ENCODE results near the gene ESR1. TPM values are rescaled to one million over a fixed set of nuclear protein-coding genes. Genes with fewer than 3 reads are reported as not detected.

ESR1 gene
- total RNA-seq, 1 experiment from 2014 or later = not detected

GRCh38 chr6:152117156-152118133 is 310.0 kb downstream of the ESR1 start:
- no peak overlapping the region for H2BK12ac ChIP-seq (ENCODE audit: insufficient read length, low read depth, low read length)
- no peak overlapping the region for H4K5ac ChIP-seq (ENCODE audit: insufficient read length, low read depth, low read length)
- H3K14ac ChIP-seq (ENCODE audit: insufficient read depth, low read length) = no peak overlapping the region
- DNase-seq = no peak
- no peaks in the 10 kb centered on the region for H3K27me3 ChIP-seq (ENCODE audit: insufficient read depth, low read length)
- H3K4me2 ChIP-seq (ENCODE audit: insufficient read depth, insufficient read length, low read length) = no peak overlapping the region
- no CpG with 5 or more reads among the region's 9 CpGs for WGBS (ENCODE audit: extremely low coverage, insufficient read length, low lambda C conversion rate)
- no peak overlapping the region for H3K4ac ChIP-seq (ENCODE audit: low read depth, low read length)
- no peaks in the 10 kb centered on the region for H3K79me2 ChIP-seq (ENCODE audit: insufficient read depth, low read length)
- no peak overlapping the region for H3K23ac ChIP-seq (ENCODE audit: insufficient read length, low read depth, low read length)
- H3K9me3 ChIP-seq (ENCODE audit: control insufficient read depth, low read depth, low read length) = no peaks in the 10 kb centered on the region
- H3K36me3 Mint-ChIP-seq (ENCODE audit: insufficient read depth in 1 of 3, low read depth in 3 of 3) = no peaks in the 10 kb centered on the region
- H3K4me1 ChIP-seq (ENCODE audit: insufficient read depth, low read length) = no peaks in the 10 kb centered on the region
- no peak overlapping the region for H3K27ac ChIP-seq (ENCODE audit: insufficient read length, low read depth, low read length)
- TF ChIP-seq, protein P1, sequence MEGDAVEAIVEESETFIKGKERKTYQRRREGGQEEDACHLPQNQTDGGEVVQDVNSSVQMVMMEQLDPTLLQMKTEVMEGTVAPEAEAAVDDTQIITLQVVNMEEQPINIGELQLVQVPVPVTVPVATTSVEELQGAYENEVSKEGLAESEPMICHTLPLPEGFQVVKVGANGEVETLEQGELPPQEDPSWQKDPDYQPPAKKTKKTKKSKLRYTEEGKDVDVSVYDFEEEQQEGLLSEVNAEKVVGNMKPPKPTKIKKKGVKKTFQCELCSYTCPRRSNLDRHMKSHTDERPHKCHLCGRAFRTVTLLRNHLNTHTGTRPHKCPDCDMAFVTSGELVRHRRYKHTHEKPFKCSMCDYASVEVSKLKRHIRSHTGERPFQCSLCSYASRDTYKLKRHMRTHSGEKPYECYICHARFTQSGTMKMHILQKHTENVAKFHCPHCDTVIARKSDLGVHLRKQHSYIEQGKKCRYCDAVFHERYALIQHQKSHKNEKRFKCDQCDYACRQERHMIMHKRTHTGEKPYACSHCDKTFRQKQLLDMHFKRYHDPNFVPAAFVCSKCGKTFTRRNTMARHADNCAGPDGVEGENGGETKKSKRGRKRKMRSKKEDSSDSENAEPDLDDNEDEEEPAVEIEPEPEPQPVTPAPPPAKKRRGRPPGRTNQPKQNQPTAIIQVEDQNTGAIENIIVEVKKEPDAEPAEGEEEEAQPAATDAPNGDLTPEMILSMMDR (conservative IDR thresholded peaks at IDR 0.05) = no peak
- H3K9me3 Mint-ChIP-seq = no peaks in the 10 kb centered on the region
- no peak overlapping the region for H2AK5ac ChIP-seq (ENCODE audit: insufficient read length, low read length)
- peaks cover 4% of the 10 kb centered on the region for H3K23me2 ChIP-seq (ENCODE audit: insufficient read length, low read depth, low read length, poor library complexity, severe bottlenecking)
- H3K9ac ChIP-seq (ENCODE audit: extremely low read depth, insufficient read length, low read length) = no peak overlapping the region
- no peaks in the 10 kb centered on the region for H3K79me1 ChIP-seq (ENCODE audit: insufficient read depth, low read depth, low read length, poor library complexity, severe bottlenecking)
- H3T11ph ChIP-seq (ENCODE audit: low read length) = no peak overlapping the region
- no peak overlapping the region for H2AFZ ChIP-seq (ENCODE audit: low read length)
- no peak overlapping the region for H4K91ac ChIP-seq (ENCODE audit: insufficient read length, low read depth, low read length)
- no peak overlapping the region for H3K27ac Mint-ChIP-seq
- no peaks in the 10 kb centered on the region for H4K20me1 ChIP-seq (ENCODE audit: control insufficient read depth, insufficient read depth, insufficient read length)
- no peak overlapping the region for H3K4me3 Mint-ChIP-seq
- no peak overlapping the region for H3K18ac ChIP-seq (ENCODE audit: insufficient read length, low read depth, low read length)
- H3K4me1 Mint-ChIP-seq = peaks cover 17 to 18% of the 10 kb centered on the region in 2 experiments
- no peak overlapping the region for H2BK15ac ChIP-seq (ENCODE audit: low read depth, low read length)
- no peak overlapping the region for H2BK5ac ChIP-seq (ENCODE audit: insufficient read length, low read length)
- H3K27me3 Mint-ChIP-seq (ENCODE audit: low read depth) = no peaks in the 10 kb centered on the region
- H3K56ac ChIP-seq (ENCODE audit: insufficient read length, low read depth, low read length) = no peak overlapping the region
- no peak overlapping the region for H4K8ac ChIP-seq (replicated peaks; ENCODE audit: insufficient read length, low read depth, low read length)
- H2BK120ac ChIP-seq (ENCODE audit: low read depth, low read length, poor library complexity, severe bottlenecking) = no peak overlapping the region
- no peak overlapping the region for H2BK20ac ChIP-seq (ENCODE audit: low read depth, low read length, poor library complexity, severe bottlenecking)
